Activated CD4-positive, alpha-beta T cell treated with anti-CD3 and anti-CD28 coated beads for 36 hours (primary cell): Measurements from ENCODE around the gene PCYOX1L. TPM values are rescaled to one million over a fixed set of nuclear protein-coding genes. Genes with fewer than 3 reads are reported as not detected.
"Not testable (repeated sequence)": the region's sequence is repeated elsewhere in the genome, so short reads cannot be mapped to it uniquely, and the experiment has no call there.

Source experiments
- ATAC-seq: fragments of 200-7000 bp; cut with Tn5 transposase; one replicate; pipeline ENCODE4 v1.10.0; 2021; ENCODE audit warnings: mild to moderate bottlenecking, moderate library complexity
- CTCF ChIA-PET: fragments of 350-600 bp; sonication (Branson Sonifier 250); formaldehyde crosslinking; loops from one replicate; lab custom pipeline; 2021; ENCODE audit warnings: antibody characterized with exemption; lab: Charles Lee
- POLR2A ChIA-PET: fragments of 350-600 bp; sonication (Branson Sonifier 250); formaldehyde crosslinking; loops from one replicate; lab custom pipeline; 2021; ENCODE audit warnings: antibody characterized with exemption, inconsistent platforms; lab: Charles Lee
- DNase-seq: peaks from one replicate; pipeline ENCODE4 v3.0.0-alpha.2; 2020
- H3K27ac Mint-ChIP-seq: one replicate; pipeline ENCODE4 v1.8.0; 2021; ENCODE audit warnings: mixed read lengths
- H3K27me3 Mint-ChIP-seq: one replicate; pipeline ENCODE4 v1.8.0; 2021; ENCODE audit warnings: mixed read lengths
- H3K36me3 Mint-ChIP-seq: one replicate; pipeline ENCODE4 v1.8.0; 2021; ENCODE audit warnings: low read depth, mixed read lengths
- H3K4me1 Mint-ChIP-seq: one replicate; pipeline ENCODE4 v1.8.0; 2021; ENCODE audit warnings: mixed read lengths
- H3K4me3 Mint-ChIP-seq: one replicate; pipeline ENCODE4 v1.8.0; 2021; ENCODE audit warnings: mild to moderate bottlenecking, moderate library complexity, mixed read lengths
- H3K9me3 Mint-ChIP-seq: one replicate; pipeline ENCODE4 v1.8.0; 2021; ENCODE audit warnings: low read depth, mixed read lengths
- intact Hi-C, 2 experiments: fragments of 100-400 bp; cut with DNase I in 1 of 2; cut with micrococcal nuclease in 1 of 2; formaldehyde crosslinking; loops; one replicate each; pipeline versions ENCODE4 v1.14.2 to v1.15.1; 2022 to 2024; cut with DNase I, micrococcal nuclease
- total RNA-seq, 2 experiments: library from RNA; stranded (reverse); gene quantifications; one replicate each; pipeline ENCODE4 v1.2.3, GENCODE V29; 2021

The PCYOX1L gene
- total RNA-seq, 2 experiments from 2014 or later = 17.5 to 18.8 TPM

DNA sequence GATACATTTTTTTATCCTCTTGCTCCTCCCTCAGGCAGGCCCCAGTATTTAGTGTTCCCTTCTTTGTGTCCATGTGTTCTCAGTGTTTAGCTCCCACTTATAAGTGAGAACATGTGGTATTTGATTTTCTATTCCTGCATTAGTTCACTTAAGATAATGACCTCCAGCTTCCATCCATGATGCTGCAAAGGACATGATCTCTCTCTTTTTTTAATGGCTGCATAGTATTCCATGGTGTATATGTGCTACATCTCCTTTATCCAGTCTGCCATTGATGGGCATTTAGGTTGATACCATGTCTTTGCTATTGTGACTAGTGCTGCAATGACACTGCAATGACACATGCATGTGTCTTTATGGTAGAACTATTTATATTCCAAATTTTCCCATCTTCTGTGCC lies 37.1 kb downstream of the PCYOX1L start:
- POLR2A ChIA-PET = not testable (repeated sequence)

DNA sequence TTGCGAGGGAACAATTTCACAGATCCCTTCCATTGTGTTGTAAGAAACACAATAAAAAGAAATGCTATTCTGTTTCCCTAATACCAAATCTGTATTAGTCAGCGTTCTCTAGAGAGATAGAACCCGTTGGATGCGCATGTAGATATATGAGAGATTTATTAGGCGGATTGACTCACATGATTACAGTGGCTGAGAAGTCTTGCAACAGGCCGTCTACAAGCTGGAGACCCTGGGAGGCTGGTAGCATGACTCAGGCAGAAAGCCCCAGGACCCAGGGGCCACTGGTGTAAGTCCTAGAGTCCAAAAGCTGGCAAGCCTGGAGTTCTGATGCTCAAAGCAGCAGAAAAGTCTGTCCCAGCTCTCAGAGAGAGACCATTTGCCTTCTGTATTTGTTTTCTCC lies 39.7 kb downstream of the PCYOX1L start:
- ATAC-seq (no peak), DNase-seq (no peak)
- H3K9me3 Mint-ChIP-seq = no peaks in the 10 kb centered on the region
- H3K36me3 Mint-ChIP-seq = no peaks in the 10 kb centered on the region
- H3K4me3 Mint-ChIP-seq = no peak overlapping the region
- peaks cover 2% of the 10 kb centered on the region for H3K27me3 Mint-ChIP-seq
- H3K27ac Mint-ChIP-seq = no peak overlapping the region
- POLR2A ChIA-PET = no interaction called here
- H3K4me1 Mint-ChIP-seq = no peaks in the 10 kb centered on the region
- intact Hi-C loops = no loop called here
- CTCF ChIA-PET = no interaction called here

More for the DNA sequence above, 37.1 kb downstream of the PCYOX1L start:
- ATAC-seq, intact Hi-C loops, H3K27me3 Mint-ChIP-seq, H3K27ac Mint-ChIP-seq, DNase-seq, H3K4me3 Mint-ChIP-seq, H3K4me1 Mint-ChIP-seq, H3K9me3 Mint-ChIP-seq, H3K36me3 Mint-ChIP-seq: not testable (repeated sequence)
- CTCF ChIA-PET = interaction anchor here (1.5 kb wide), 1 partner anchor 23 kb away, joined by 3 read pairs; no protein-coding TSS in a partner anchor

DNA sequence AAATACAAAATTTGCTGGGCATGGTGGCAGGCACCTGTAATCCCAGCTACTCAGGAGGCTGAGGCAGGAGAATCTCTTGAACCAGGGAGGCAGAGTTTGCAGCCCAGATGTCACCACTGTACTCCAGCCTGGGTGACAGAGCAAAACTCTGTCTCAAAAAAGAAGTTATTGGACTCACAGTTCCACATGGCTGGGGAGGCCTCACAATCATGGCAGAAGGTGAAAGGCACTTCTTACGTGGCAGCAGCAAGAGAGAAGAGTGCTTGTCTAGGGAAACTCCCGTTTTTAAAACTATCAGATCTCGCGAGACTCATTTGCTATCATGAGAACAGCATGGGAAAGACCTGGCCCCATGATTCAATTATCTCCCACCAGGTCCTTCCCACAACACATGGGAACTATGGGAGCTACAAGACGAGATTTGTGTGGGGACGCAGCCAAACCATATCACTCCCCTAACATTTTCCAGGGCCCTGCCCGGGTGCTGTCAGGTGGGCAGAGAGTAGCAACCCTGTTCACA lies 41.0 kb downstream of the PCYOX1L start:
- H3K4me3 Mint-ChIP-seq, H3K27me3 Mint-ChIP-seq, intact Hi-C loops, H3K4me1 Mint-ChIP-seq, POLR2A ChIA-PET, DNase-seq, H3K27ac Mint-ChIP-seq, H3K9me3 Mint-ChIP-seq, ATAC-seq, H3K36me3 Mint-ChIP-seq: not testable (repeated sequence)
- CTCF ChIA-PET = interaction anchor here (2.0 kb wide), 1 partner anchor 31 kb away, joined by 4 read pairs; no protein-coding TSS in a partner anchor

DNA sequence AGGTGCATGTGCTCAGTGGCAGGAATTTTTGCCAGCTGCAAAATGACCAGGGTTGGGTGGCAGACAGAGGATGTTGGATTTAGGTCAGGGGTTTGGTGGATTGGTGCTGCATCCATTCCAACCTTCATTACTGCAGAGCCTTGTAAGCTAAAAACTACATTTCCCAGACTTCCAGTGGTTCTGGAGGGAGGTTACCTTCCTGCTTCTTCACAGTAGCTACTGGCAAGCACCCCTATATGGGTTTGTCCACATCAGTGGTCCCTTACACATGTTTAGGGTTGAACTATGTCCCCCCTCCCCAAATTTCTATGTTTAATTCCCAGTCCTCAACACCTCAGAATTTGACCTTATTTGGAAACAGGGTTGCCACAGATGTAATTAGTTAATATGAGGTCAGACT lies 41.9 kb downstream of the PCYOX1L start:
- peaks cover 2% of the 10 kb centered on the region for H3K27me3 Mint-ChIP-seq
- CTCF ChIA-PET = interaction anchor here (2.0 kb wide), 1 partner anchor 32 kb away, joined by 4 read pairs; no protein-coding TSS in a partner anchor
- intact Hi-C loops = no loop called here
- H3K36me3 Mint-ChIP-seq = no peaks in the 10 kb centered on the region
- no peaks in the 10 kb centered on the region for H3K4me1 Mint-ChIP-seq
- H3K4me3 Mint-ChIP-seq = no peak overlapping the region
- no peak for DNase-seq
- POLR2A ChIA-PET = no interaction called here
- no peak overlapping the region for H3K27ac Mint-ChIP-seq
- ATAC-seq = no peak
- no peaks in the 10 kb centered on the region for H3K9me3 Mint-ChIP-seq

DNA sequence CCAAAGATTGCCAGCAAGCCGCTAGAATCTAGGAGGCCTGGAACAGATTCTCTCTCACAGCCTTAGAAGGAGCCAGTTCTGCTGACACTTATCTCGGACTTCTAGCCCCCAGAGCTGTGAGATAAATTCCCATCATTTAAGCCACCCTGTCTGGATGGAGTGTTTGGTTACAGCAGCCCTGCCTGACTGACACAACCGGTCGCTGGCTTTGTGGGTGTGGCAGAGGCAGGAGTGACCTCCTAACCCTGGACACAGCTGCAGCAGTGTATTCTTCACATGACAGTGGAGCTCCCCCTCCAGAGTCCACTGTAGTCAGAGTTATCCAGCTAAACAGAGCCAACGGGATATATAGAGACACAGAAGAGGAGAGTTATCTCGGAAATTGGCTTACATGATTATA lies 42.5 kb downstream of the PCYOX1L start:
- no peak for DNase-seq
- Mint-ChIP-seq H3K9me3 (no peaks in the 10 kb centered on the region), H3K27ac (no peak overlapping the region), H3K4me3 (no peak overlapping the region), H3K4me1 (no peaks in the 10 kb centered on the region), H3K36me3 (no peaks in the 10 kb centered on the region), H3K27me3 (peaks cover 2% of the 10 kb centered on the region)
- intact Hi-C loops = no loop called here
- POLR2A ChIA-PET = no interaction called here
- CTCF ChIA-PET = interaction anchor here (1.0 to 2.0 kb wide), 4 partner anchors 11 to 33 kb away, joined by 3 to 5 read pairs (median 4); no protein-coding TSS in a partner anchor
- no peak for ATAC-seq

DNA sequence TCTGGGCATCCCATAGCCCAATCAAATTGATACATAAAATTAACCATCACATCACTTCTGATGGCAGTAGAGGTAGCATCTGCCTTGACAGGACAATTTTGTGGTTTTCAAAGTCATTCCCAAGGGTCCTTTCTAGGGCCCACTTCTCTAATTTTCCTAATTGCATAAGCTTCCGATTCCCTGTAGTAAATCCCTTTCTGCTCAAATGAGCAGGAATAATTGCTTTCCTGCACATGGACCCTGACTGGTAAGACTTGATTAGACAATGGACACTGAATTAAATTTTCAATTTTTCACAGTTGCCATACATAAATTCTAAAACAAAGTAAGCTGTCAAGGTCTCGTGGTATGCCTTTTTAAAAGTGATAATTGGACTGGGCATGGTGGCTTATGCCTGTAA lies 43.2 kb downstream of the PCYOX1L start:
- POLR2A ChIA-PET = no interaction called here
- peaks cover 2% of the 10 kb centered on the region for H3K27me3 Mint-ChIP-seq
- no peak overlapping the region for H3K27ac Mint-ChIP-seq
- H3K4me1 Mint-ChIP-seq = no peaks in the 10 kb centered on the region
- H3K4me3 Mint-ChIP-seq = no peak overlapping the region
- ATAC-seq (no peak), DNase-seq (no peak)
- intact Hi-C loops = no loop called here
- no peaks in the 10 kb centered on the region for H3K9me3 Mint-ChIP-seq
- CTCF ChIA-PET = interaction anchor here (0.6 to 1.3 kb wide), 6 partner anchors 12 to 221 kb away, joined by 3 to 5 read pairs (median 4); no protein-coding TSS in a partner anchor
- no peaks in the 10 kb centered on the region for H3K36me3 Mint-ChIP-seq

DNA sequence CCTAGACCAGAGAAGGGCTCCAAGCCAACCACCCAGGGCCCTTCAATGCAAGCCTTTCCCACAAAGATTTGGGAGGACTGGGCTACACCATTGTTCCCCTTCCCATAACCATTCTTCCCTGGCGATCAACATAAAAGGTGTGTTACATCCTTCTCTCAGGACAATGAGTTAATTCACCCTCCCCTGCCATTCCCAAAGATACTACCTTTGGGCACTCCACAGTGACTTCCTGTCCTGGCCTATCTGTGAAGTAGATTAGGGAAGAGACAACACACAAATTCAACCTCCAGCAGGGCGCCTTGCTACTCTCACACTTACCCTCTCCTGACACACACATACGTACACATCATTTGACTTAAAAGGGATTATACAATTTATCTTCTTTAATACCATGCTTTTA lies 44.4 kb downstream of the PCYOX1L start:
- Mint-ChIP-seq H3K4me3 (no peak overlapping the region), H3K4me1 (no peaks in the 10 kb centered on the region), H3K9me3 (no peaks in the 10 kb centered on the region), H3K27ac (no peak overlapping the region), H3K27me3 (peaks cover 2% of the 10 kb centered on the region), H3K36me3 (no peaks in the 10 kb centered on the region)
- intact Hi-C loops = no loop called here
- DNase-seq (no peak), ATAC-seq (no peak)
- ChIA-PET CTCF (interaction anchor here (1.1 kb wide), 1 partner anchor 30 kb away, joined by 7 read pairs; no protein-coding TSS in a partner anchor), POLR2A (no interaction called here)

DNA sequence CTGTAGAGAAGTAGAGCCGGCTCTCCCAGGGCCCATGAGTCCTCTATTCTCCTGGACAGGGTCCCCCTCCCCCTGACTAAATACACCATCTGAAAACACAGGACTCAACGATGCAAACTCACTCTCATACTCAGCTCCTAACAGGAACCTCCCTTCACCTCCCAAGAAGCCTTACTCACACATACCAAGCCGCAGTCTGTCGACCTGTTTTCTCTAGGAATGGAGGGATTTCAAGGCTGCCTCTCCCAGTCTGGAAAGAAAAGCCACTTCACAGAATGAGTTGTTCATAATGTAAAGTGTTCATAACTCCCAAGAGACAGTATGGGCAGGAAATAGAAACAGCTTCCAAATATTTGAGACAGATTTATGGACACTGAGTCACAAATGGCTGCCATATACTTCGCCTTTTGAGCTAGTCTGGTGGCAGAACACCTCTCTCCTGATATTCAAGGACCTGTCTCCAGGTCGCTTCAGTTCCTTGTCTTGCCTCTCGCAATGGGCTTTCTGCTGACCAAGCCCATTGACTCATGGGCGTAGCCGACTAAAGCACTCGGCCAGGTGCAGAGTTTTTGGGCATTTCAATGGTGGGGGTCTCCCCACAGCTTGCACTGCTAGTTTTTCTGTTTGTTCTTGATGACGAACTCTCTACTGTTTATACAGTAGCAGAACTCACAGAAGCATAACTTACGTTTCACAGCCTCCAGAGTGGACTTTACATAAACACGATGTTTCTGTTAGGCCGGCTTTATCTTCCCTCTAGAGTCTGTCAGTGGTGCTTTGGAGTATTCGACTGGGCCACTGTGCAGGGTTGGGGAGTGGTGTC lies 46.3 kb downstream of the PCYOX1L start:
- H3K9me3 Mint-ChIP-seq = no peaks in the 10 kb centered on the region
- DNase-seq (no peak), ATAC-seq (no peak)
- CTCF ChIA-PET = interaction anchor here (0.6 to 1.2 kb wide), 3 partner anchors 31 to 37 kb away, joined by 3 to 4 read pairs (median 3); no protein-coding TSS in a partner anchor
- intact Hi-C loops = no loop called here
- no peaks in the 10 kb centered on the region for H3K36me3 Mint-ChIP-seq
- H3K27ac Mint-ChIP-seq = no peak overlapping the region
- H3K4me3 Mint-ChIP-seq = no peak overlapping the region
- POLR2A ChIA-PET = no interaction called here
- H3K27me3 Mint-ChIP-seq = peaks cover 2% of the 10 kb centered on the region
- H3K4me1 Mint-ChIP-seq = no peaks in the 10 kb centered on the region

DNA sequence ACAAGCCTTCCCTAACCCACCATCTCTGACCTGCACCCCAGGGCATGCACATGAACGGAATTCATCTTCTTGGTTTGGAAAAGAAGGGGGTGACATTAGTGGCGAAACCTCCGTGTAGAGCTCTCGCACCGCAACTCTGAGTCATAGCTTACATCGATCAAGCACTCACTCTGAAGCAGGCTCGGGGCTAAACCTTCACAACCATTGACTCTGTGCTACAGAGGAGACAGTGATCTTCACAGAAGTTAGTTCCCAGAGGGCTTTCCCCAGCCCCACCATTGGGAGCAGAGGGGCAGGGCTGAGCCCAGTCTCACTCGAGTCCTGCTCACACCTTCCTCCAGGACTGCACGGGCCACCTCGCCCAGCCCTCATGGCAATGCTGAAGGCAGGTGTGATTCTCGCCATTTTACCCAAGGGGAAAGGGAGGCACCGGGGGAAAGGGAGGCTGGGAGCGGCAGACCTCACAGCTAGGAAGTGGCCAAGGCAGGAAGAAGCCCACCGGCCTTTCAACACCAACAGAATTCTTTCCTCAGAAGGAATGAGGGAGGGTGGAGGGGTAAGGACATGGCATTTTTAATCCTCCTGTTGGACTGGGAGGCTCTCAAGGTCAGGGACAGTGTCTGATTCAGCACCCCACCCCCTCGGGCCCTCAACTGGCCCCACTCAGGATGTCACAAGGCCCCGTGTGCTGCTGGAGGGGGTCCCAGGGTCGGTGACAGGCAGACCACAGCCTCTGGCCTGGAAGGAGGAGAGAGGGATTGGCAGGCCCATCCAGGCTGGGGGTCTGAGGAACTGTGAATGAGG lies 47.1 kb downstream of the PCYOX1L start:
- Mint-ChIP-seq H3K36me3 (no peaks in the 10 kb centered on the region), H3K9me3 (no peaks in the 10 kb centered on the region), H3K27ac (no peak overlapping the region), H3K4me3 (no peak overlapping the region), H3K4me1 (no peaks in the 10 kb centered on the region), H3K27me3 (peaks cover 2% of the 10 kb centered on the region)
- ATAC-seq (no peak), DNase-seq (no peak)
- CTCF ChIA-PET = interaction anchor here (1.0 to 3.6 kb wide), 3 partner anchors 29 to 36 kb away, joined by 3 to 16 read pairs (median 4); no protein-coding TSS in a partner anchor
- POLR2A ChIA-PET = no interaction called here
- intact Hi-C loops = no loop called here

DNA sequence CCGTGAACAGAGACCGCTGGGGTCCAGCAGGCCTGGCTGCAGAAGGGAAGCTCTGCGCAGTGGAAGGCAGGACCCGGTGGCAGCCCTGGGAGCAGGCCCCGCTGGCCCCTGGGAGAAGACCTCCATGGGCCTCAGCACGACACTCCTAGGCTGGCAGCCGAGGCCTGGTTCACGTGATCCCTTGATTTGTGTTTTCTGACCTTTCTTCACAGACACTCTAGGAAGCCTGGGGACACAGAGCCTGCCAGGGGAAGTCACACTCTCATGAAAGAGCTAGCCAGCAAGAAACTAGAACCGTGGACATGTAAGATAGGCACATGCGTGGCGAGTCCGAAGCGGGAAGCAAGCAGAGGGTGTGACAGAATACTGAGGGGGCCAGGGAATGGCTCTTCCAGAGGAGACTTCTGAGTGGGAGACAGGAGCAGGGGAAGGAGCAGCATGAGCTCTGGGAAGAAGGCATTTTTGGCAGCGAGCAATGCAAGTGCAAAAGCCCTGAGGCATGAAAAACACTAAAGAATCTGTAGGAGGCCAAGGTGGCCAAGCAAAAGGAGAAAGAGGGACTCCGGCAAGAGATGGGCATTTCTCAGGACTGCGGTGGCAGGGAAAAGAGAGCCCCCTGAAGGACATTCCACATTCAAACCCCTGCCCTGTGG lies 47.8 kb downstream of the PCYOX1L start:
- H3K27ac Mint-ChIP-seq = no peak overlapping the region
- no peaks in the 10 kb centered on the region for H3K9me3 Mint-ChIP-seq
- POLR2A ChIA-PET = no interaction called here
- H3K4me1 Mint-ChIP-seq = no peaks in the 10 kb centered on the region
- CTCF ChIA-PET = interaction anchor here (0.6 to 3.6 kb wide), 2 partner anchors 29 to 264 kb away, joined by 4 to 16 read pairs; partner anchors contain the start of gene ABLIM3
- ATAC-seq (no peak), DNase-seq (no peak)
- intact Hi-C loops = no loop called here
- H3K4me3 Mint-ChIP-seq = no peak overlapping the region
- peaks cover 2% of the 10 kb centered on the region for H3K27me3 Mint-ChIP-seq
- H3K36me3 Mint-ChIP-seq = no peaks in the 10 kb centered on the region
